SW480 (cell line): Measurements from ENCODE around the gene CCL20.
"Not testable (repeated sequence)": the region's sequence is repeated elsewhere in the genome, so short reads cannot be mapped to it uniquely, and the experiment has no call there.

ENCODE experiments used
- DNase-seq: peaks from one replicate; pipeline ENCODE4 v3.0.0-alpha.2; 2016; ENCODE audit warnings: low spot score

CCL20 gene, protein sequence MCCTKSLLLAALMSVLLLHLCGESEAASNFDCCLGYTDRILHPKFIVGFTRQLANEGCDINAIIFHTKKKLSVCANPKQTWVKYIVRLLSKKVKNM

DNA sequence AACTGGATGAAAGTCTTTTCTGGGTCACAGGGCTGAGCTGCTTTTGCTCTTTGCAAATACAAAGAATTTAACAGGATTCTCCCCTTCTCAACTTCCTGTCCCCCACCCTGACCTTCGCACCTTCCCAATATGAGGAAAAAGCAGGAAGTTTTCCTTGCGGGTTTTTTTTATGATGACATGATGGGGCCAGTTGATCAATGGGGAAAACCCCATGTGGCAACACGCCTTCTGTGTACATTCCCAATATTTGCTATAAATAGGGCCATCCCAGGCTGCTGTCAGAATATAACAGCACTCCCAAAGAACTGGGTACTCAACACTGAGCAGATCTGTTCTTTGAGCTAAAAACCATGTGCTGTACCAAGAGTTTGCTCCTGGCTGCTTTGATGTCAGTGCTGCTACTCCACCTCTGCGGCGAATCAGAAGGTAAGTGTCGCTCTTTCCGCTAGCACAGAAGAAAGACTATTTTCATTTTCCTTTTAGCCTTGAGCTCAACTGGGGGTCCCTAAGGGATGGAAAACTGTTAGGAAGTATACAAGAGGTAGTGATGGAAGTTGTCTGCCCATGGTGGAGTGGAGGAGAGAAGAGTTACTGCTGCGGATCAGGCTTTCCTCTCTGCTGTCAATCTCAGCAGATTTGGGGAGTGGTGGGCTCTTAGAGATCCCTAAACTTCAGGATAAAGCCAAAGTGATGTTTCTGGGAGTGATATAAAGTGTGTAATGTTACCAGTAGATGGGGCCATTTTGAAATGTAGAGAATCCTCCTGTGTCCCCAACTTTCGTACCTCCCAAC, at the start of gene CCL20:
Gene CCL20, plus strand, starts transcription at position 281 of the 792 bp plus-strand sequence. Its CDS starts 70 bp downstream, at position 351.
- no peak for DNase-seq

DNA sequence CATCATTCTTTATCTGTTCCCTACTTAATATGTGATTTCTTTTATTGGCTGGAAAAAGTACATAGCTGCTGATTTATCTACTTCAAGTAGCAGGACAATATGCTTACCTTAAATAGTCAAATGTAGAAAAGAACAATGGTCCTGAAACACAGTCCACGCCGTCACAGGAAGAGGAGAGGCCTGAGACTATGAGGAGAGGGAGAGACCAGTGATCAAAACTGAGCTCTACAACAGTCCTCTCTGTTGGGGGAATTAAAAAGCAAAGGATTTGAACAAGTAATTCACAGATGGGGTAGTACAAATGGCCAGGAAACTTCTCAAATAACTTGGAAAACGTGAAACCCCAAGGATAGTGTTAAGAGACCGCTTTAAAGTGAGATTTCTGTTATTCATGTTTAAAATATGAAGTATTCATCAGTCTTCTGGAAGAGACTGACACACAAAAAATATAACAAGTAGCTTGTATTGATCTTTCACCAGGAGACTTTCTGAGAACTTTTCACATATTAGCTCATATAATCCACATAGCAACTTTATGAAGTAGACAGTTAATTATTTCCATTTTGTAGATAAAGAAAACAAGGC, 47.8 kb upstream of the CCL20 start:
- DNase-seq = no peak

GRCh38 chr2:227766373-227766883, 47.2 kb upstream of the CCL20 start:
- peak; percentile 61 for DNase-seq

GRCh38 chr2:227767830-227768229, 45.8 kb upstream of the CCL20 start:
- no peak for DNase-seq

DNA sequence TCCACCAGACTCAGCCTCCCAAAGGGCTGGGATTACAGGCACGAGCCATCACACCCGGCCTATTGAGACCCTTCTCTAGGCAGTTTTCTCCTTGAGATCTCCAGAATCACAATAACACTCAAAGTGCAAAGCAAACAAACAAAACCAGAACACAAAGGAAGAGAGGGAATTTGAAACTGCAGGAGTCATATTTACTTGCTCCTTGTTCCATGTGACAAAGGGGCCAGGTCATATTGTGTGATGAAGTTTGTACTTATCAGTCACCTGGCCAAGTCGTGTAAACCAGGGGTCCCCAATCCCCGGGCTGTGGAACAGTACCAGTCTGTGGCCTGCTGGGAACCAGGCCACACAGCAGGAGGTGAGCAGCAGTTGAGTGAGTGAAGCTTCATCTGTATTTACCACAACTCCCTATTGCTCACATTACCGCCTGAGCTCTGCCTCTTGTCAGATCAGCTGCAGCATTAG, 41.4 kb upstream of the CCL20 start:
- no peak for DNase-seq

- no peak for DNase-seq
These were observed 40.7 kb upstream of the CCL20 start for GRCh38 chr2:227772932-227773331.

GRCh38 chr2:227774011-227774624, 39.5 kb upstream of the CCL20 start:
- peak; percentile 22 for DNase-seq

DNA sequence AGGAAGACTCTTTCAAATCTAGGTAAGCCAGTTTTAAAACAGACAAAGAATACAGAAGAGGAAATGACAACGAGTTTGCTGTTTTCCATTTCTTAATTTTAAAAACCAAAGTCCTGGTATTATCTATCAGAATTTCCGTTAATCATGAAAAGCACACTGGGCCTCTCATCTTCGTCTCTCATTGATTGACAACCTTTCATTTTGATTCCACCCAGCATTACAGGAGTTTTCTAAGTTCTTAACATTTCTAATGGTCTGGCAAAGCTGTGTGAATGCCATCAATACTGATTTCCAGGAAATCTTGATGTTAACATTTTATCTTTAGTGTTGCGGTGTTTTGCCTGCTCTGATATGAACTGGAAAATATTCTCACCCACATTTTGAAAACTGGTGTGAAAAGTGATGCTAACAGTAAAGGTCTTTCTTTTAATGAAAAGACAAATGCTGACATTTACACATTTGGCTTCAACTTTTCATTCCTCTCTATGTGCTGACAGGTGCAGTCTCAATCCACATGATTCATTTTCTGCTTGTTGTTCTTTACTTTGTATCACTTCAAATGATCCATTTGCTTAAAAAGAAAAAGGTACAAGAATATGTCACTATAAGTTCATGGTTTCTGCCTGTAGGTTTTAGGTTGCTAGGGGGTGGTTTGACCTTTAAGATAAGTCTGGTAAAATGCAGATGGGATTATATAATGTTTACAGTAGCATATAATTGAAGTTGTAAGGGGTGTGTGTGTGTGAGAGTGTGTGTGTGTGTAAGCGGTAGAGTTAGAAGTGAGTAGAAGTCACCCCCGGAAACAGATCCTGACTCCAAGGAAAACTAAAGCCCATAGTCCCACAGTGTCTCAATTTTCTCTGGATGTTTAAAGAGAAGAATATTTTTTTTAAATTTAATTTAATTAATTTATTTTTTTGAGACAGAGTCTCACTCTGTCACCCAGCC, 38.5 kb upstream of the CCL20 start:
- DNase-seq = no peak

GRCh38 chr2:227780981-227781615, 32.5 kb upstream of the CCL20 start:
- no peak for DNase-seq

GRCh38 chr2:227781841-227782240, 31.8 kb upstream of the CCL20 start:
- DNase-seq = no peak

DNA sequence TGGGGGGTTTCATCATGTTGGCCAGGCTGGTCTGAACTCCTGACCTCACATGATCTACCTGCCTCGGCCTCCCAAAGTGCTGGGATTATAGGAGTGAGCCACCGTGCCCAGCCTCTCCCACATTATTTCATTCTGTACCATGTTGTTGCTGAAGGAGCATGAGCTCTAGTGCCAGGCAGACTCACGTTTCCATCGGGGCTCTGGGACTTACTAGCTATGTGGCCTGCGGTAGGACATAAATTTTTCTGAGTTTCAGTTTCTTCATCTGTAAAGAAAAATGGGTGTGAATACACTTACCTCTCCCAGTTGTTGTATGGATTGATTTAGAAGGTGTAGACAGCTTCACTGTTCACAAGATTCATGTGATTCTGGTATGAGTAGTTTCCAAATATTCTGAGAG, 30.8 kb upstream of the CCL20 start:
- no peak for DNase-seq

GRCh38 chr2:227783404-227784138, 30.1 kb upstream of the CCL20 start:
- no peak for DNase-seq

DNA sequence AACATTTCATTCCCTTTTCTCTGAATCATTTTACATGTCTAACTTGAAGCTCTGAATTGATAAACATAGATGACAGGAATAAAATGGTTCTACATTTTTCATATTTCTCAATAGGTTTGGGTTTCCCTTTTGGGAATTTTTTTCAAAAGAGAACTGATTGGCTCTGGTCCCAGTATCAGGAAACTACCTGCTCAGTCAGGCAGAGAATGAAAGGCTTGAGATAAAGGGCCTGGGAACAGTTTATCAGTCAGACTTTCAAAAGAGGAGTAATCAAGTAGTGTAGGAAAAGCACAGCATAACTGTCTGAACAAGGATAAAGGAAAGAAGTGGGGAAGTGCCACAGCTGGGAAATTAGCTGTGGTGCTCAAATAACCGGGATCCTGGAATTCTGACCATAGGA, 28.3 kb upstream of the CCL20 start:
- no peak for DNase-seq

DNA sequence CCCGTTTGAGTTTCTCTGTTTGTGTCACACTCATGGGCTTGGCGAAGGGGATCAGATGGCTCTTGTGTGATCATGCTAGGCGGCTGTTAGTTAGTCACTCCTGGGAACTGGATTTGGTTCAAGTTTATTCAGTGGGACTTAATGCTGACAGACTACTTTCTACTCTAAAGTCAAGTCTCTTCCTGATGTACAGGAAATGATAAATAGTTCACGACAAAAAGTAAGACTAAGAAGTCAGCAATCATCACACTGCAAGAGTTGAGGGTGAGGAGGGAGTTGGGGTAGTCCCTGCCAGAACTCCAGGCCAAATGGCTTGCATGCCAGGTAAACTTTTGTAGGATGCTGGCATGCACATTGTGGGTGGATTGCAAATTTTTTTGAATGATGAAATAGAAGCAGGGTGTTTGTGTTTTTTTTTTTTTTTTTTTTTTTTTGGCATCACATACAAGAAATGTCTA, 25.1 kb upstream of the CCL20 start:
- DNase-seq = no peak

DNA sequence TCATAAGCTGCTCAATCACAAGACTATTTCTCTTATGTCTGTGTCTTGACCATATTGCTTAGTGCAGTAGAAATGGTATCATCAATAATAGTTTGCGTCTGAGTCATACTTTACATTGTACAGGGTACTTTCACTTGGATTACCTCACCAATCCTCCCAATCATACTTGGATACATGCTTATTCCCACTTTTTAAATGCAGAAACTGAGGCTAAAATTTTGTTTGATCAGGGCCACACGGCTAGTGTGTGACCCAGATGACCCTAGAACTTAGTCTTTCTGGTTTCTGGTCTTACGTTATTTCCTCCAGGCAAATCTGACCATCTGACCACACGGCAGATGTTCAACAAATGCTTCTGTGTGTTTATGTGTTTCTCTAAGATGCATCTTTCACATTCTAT, 23.8 kb upstream of the CCL20 start:
- no peak for DNase-seq

DNA sequence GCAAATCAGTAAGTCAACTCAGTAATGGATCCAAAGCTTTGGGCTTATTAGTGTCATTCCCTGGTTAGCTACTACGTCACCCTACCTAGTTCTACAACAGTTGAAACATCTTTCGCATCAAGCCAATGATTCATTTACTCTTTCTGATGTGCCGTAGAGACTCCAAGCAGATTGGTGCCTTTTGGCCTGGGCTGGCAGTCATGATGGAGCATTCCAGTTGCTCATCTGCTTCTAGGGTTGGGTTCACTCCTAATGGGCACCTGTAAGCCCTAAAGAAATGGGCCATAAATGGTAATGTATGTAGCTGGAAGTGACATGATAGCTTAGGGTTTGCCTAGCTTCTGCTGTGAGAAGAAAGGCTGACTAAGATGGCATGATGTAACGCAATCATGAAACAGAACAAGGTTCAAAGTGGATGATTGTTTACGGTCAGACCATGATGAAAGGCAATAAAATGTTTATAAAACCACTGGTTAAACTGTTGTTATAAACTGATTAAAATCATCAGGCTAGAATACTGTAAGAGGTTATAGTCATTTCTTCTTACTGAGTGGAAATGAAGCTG, 20.4 kb upstream of the CCL20 start:
- peak; percentile 89 for DNase-seq

DNA sequence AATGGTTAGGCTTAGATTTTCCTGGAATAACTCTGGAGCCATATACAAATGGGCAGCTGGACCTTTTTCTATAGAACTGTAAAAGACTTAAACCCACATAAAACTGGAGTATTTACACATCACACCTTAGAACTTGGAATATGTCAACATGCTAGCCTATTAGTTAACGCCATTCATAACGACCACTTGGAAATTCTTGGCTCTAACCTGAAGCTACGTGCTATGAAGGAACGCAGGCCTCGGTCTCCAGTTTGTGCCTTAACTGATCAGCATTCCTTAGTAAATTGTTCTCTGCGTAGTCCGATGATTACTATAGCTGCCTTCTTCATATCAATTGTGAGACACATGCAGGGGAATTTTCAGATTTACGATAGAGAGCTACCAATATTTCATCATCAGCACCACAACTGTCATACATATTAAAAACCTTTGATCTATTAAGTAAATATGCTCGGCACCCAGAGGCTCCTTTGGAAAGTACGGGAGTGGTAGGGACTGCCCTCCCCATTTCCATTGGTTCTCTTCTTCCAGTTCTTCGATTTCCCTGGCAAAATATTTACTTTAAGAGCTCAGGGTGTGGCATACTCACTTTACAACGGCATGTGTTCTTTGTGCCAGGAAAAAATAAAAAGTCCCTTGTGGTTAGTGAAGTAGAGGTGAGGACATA, 17.5 kb upstream of the CCL20 start:
- peak; percentile 91 for DNase-seq

DNA sequence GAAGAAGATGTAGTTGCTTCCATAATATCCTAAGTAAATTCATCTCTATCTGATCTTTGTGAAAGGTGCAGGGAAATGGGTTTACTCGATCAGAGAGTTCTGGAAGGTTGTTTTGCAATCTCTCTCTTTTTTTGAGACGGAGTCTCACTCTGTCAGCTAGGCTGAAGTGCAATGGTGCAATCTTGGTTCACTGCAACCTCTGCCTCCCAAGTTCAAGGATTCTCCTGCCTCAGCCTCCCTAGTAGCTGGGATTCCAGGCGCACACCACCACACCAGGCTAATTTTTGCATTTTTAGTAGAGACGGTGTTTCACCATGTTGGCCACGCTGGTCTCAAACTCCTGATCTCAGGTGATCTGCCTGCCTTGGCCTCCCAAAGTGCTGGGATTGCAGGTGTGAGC, 16.9 kb upstream of the CCL20 start:
- not testable (repeated sequence) for DNase-seq

DNA sequence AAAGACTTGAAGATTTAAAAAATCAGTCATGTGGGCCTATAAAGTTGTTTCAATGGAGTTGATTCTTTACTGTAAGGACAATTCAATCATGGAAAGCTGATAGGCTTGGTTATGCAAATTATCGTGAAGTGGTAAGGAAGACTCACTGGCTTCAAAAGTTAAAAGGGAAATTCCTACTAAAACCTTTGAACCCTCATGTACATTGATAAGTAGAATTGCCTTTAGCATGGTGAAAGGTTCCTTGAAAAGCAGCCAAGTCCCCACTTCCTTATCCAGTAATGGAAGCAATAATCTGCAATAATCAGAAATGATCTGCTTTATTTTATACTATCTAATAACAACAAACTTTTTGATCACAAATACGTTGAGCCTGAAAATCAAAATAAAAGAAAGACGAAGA, 14.4 kb upstream of the CCL20 start:
- no peak for DNase-seq
